Sigmoid colon (tissue), 4 donors: ENCODE data around the gene ADGRF3.
"Not testable (repeated sequence)": the region's sequence is repeated elsewhere in the genome, so short reads cannot be mapped to it uniquely, and the experiment has no call there.

Experiments used
- CTCF ChIP-seq, 4 experiments: fragments of 450-650 bp in 3 of 4; fragments of 200-600 bp in 1 of 4; IDR thresholded peaks; one replicate each; pipeline ENCODE4 v1.5.1; 2016 to 2019; ENCODE audit warnings: antibody characterized with exemption in 4 of 4, mild to moderate bottlenecking in 3 of 4, moderate library complexity in 2 of 4
- POLR2A ChIP-seq, 2 donors: fragments of 450-650 bp; IDR thresholded peaks; one replicate each; pipeline ENCODE4 v1.6.1; 2016; ENCODE audit warnings: antibody characterized with exemption in 2 of 2, mild to moderate bottlenecking in 2 of 2, moderate library complexity in 2 of 2
- POLR2AphosphoS5 ChIP-seq, 4 donors: sonication (generic); formaldehyde crosslinking; IDR thresholded peaks; one replicate each; pipeline ENCODE4 v1.6.1; 2017; ENCODE audit warnings: antibody characterized with exemption in 4 of 4

- not testable (repeated sequence) for TF ChIP-seq CTCF, POLR2AphosphoS5, POLR2A (IDR thresholded peaks at IDR 0.05)
Observed at GRCh38 chr2:26370909-26371308, 24.3 kb upstream of the ADGRF3 start.
